CD4-positive, alpha-beta T cell treated with Interferon alpha-2 for 1 hour (primary cell): Measurements from ENCODE around the gene UBALD2.

ENCODE experiments used
- DNase-seq, 2 donors: peaks; one replicate each; pipeline ENCODE4 v3.0.0-alpha.2; 2020 to 2022

Gene UBALD2

DNA sequence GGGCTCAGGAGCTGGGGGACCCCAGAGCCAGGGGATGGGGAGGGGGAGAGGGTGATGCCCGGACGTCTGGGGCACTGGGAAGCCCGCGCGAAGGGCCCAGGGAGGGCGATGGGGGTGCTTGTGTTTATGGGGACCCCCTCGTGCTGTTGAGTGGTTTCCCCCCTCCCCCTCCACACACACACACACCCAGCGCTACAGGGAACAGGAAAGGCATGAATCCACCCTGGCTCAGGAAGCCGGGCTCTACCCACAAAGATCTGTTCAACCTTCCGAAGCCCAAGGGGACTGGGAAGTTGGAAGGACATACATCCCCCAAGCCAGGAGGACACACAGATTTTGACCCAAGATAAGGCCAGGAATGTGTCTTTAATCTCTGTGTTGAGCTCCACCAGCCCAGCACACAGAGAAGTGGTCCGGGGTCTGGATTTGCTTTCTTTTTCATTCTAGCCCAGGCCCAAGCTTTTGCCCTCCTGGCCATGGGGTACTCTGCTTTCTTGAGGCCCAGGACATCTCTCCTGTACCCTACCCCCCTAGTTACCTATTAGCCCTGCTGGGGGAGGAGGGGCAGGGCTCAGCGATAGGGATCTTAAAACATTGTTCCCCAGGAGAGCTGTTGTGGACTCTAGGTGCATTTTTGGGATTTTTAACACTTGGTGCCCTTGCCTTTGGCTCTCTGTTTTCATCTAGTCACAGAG lies 1.2 kb downstream of the UBALD2 start:
- DNase-seq, result peak in 1 of 2 donors; percentile 51

- DNase-seq, result no peak
Measured at GRCh38 chr17:76267051-76267576, 2.0 kb downstream of the UBALD2 start.

- DNase-seq, result peak in 1 of 2 donors; percentile 51
Measured at GRCh38 chr17:76267581-76268001, 2.4 kb downstream of the UBALD2 start.

DNA sequence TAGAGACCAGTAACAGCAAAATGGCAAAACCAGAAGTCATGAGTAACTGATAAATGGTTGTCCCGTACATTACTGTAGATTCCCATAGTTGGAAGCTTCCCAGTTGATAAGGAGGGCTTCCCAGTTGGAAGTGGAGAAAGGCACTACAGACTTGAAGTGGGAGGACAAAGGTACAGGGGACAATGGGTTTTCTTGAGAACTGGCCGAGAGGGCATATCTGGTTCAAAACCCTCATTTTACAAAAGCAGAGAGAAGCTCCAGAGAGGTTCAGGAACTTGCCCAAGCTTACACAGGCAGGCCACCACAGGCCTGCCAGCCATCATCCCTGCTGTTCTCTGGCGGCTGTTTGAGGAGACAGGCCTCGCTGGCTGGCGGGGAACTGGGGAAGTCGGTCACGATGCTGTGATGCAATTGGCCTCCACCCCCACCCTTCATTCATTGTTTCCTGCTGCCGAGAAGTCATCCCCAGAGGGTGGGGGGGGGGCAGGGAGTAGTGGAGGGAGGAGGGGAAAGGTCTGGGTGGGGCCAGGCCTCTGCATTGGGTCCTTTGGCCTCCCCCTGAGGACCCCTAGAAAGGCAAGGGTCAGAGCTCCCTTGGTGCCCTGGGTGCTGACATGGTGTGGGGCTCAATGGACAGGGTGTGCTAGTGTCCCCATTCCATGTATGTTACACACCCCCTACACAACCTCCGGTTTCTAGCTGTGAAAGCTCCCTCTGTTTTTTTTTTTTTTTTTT lies 3.0 kb downstream of the UBALD2 start:
- DNase-seq, result peak; percentile 87

GRCh38 chr17:76268991-76269981 lies 4.1 kb downstream of the UBALD2 start:
- peak in 1 of 2 donors; percentile 33 for DNase-seq

- no peak for DNase-seq
Measured at GRCh38 chr17:76270127-76270592, 5.0 kb downstream of the UBALD2 start.

GRCh38 chr17:76270770-76271668 lies 5.9 kb downstream of the UBALD2 start:
- DNase-seq, result peak in 1 of 2 donors; percentile 44

DNA sequence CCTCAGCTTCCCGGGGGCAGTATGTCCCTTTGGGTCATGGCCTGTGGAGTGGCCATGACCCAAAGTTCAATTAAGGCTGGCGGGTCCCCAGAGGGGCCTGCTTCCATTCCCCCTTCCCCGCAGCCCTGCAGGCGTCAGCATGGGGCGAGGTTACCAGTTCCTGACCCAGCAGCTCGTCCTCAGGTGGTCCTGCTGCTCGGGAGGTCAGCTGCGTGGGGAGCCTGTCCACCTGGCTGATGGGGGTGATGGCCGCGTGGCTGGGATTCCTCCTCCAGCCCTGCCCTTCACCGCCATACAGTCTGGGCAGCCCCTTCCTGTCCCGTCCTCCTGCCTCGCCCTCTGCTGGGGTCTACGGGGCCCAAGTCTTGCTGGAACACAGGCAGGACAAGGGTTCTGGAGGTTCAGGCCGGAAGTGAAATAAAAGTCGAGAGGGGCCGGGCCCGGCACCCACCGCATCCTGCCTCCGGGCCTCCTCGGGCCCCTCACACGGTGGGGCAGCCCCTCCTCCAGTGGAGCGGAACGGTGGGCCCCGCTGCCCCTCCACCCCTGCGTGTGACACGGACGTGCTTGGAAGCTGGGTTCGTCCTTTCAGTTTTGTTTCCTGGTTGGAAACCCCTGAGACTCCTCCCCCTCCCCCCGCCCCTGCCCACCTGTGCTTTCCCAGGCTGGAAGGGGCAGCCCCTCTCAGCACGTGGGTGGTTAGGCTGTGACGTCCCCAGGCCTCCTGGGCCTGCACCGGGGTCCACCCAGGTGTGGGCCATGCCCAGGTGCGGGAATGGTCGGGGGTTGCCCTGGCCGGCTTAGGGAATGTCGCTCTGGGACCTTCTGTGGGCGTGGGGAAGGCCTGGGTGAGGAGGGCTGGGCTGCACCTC lies 6.8 kb downstream of the UBALD2 start:
- peak; percentile 92 to 93 for DNase-seq

DNA sequence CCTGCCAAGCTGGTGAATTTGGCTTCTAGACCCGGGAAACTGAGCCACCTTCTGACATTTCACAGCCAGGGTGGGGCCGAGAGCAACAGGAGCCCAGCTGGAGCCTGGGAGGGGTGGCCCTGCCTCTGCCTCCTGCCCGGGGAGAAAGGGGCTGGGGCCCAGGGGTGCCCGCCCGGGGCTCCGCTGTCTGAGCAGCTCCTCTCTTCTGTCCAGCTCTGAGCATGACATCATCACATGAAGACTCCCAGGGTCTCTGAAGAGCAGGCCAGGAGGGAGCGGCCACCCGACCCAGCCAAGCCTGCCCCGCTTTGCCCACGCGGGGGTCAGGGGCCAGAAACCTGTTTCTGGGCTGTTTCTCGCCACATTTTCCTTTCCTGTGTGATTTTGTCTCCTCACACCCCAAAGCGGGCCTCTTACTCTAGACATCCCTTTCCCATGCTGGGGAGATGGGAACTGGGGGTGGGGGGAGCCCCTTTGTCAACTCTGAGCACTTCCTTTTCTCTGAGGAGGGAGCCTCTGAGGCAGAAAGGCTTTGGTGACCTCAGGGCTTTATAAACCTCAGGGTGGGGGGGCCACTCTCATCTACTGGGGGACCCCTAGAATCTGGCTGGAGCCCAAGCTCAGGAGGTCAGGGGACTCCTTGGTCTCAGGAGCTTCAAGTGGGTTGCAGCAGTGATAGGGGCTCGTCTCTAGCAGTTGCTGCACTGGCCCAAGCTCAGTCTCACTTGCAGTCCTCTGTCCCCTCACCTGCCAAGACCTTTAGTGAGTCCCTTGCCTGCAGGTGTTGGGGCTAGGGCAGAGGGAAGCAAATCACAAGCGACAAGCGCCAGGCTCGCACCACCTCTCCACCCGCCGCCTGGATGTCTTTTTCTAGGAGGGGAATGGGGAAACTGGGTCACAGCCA lies 7.6 kb downstream of the UBALD2 start:
- peak; percentile 64 to 65 for DNase-seq

GRCh38 chr17:76273445-76274111 lies 8.4 kb downstream of the UBALD2 start:
- no peak for DNase-seq

DNA sequence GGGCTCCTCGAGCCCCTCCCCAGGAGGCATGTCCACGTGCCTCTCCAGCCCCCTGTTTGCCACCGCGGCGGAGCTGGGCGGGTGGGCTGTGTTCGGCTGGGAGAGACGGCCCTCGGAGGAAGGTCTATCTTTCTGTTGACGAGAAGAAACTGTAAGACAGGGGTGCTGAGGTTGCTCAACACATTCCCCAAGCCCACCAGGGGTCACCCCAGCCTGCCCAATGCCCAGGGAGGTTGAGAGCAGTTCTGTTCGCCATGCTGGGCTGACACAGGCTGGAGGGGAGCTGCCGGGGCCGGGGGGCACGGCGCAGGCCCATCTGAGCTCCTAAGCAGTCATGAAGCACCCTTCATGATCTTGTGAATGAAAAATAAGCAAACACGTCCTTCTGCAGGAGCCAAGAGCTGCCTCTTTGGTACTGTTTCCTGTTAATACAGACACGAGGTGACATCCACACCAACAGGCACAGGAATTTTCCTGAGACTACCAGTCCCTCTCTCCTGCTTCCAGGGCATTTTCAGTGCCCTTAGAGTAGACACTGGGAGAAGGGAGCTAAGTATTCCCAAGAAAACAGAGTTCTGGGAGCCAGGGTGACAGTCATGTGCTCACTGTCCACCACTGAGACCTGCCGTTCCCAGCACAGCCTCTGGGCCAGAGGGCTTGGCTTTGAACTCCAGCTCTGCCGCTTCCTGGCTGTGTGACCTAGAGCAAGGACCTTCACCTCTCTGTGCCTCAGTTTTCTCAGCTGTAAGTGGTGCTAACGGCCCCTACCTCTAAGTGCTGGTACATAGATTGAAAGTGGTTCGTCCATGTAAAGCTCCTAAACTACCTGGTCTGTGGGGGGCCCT lies 9.2 kb downstream of the UBALD2 start:
- DNase-seq, result peak in 1 of 2 donors; percentile 32

- peak in 1 of 2 donors; percentile 15 for DNase-seq
Measured at GRCh38 chr17:76275382-76276068, 10.4 kb downstream of the UBALD2 start.

GRCh38 chr17:76276069-76276431 lies 10.9 kb downstream of the UBALD2 start:
- peak in 1 of 2 donors; percentile 22 for DNase-seq

GRCh38 chr17:76276461-76277299 lies 11.5 kb downstream of the UBALD2 start:
- no peak for DNase-seq

DNA sequence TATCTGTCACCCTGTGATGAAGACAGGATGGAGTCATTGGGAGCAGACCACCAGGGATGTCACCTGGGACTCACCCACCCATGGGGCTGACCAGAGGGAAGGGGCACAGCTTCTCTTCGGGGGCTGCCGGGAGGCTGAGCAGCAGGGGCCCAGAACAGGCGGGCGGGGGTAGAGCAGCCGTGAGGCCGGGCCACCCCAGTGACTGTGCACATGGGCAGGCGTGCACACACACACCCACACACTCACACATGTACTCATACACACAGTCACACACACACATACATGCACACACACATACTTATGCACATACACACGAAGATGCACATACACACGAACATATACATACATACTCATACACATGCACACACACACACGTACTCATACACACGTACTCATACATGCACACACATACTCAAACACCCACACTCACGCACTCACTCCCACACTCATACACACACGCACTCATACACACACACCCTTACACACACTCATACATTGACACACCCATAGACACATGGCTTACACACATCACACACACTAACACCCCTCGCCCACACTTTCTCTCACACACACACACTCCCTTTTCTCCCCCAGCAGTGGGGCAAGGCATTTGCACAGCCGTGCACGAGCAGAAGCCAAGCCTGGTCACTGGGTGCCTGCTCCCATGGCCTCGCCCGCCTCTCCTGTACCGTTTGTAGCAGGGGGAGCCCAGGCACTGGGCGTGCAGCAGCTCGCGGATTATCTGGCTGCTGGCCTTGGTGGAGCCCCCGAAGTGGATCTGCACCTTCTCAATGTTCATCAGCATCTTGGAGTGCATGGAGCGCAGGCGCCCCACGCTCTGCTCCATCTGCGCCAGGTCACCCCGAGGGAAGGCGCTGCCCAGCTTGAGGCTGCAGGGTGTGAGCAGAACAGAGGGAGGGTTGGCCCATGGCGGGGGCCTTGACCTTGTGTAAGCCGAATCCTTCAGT lies 12.4 kb downstream of the UBALD2 start:
- peak in 1 of 2 donors; percentile 10 for DNase-seq
